Neuron (in vitro differentiated cells): Measurements from ENCODE around the gene TMEM87B.
"Not testable (repeated sequence)": the region's sequence is repeated elsewhere in the genome, so short reads cannot be mapped to it uniquely, and the experiment has no call there.

Source experiments
- H2AFZ ChIP-seq: one replicate; pipeline ENCODE4 v1.6.1; 2013; ENCODE audit warnings: low read depth, mild to moderate bottlenecking, inconsistent platforms, low read length, moderate library complexity
- H3K27me3 ChIP-seq: one replicate; pipeline ENCODE4 v1.6.1; 2013; ENCODE audit warnings: low read length; ENCODE audit not compliant: insufficient read depth
- H3K36me3 ChIP-seq: one replicate; pipeline ENCODE4 v1.6.1; 2013; ENCODE audit warnings: low read length; ENCODE audit not compliant: insufficient read depth
- H3K4me1 ChIP-seq: one replicate; pipeline ENCODE4 v1.6.1; 2013; ENCODE audit warnings: low read length; ENCODE audit not compliant: insufficient read depth
- H3K4me3 ChIP-seq: 2 replicates; pipeline ENCODE4 v1.5.1; 2013; ENCODE audit warnings: mild to moderate bottlenecking, low read length, moderate library complexity
- H3K9me3 ChIP-seq: one replicate; pipeline ENCODE4 v1.6.1; 2013; ENCODE audit warnings: low read length

Gene TMEM87B

GRCh38 chr2:112061840-112062239, 6.8 kb downstream of the TMEM87B start:
- Histone ChIP-seq H2AFZ (no peak overlapping the region), H3K4me3 (no peak overlapping the region), H3K36me3 (peaks cover 17% of the 10 kb centered on the region), H3K9me3 (no peaks in the 10 kb centered on the region), H3K27me3 (no peaks in the 10 kb centered on the region), H3K4me1 (peaks cover 4% of the 10 kb centered on the region)

- Histone ChIP-seq H3K4me3 (no peak overlapping the region), H2AFZ (no peak overlapping the region), H3K4me1 (no peaks in the 10 kb centered on the region), H3K27me3 (no peaks in the 10 kb centered on the region), H3K36me3 (peaks cover 22% of the 10 kb centered on the region), H3K9me3 (no peaks in the 10 kb centered on the region)
These were observed 7.8 kb downstream of the TMEM87B start for GRCh38 chr2:112062894-112063293.

- Histone ChIP-seq H3K9me3 (peaks cover 5% of the 10 kb centered on the region), H2AFZ (no peak overlapping the region), H3K4me1 (no peaks in the 10 kb centered on the region), H3K36me3 (peaks cover 26% of the 10 kb centered on the region), H3K27me3 (no peaks in the 10 kb centered on the region), H3K4me3 (no peak overlapping the region)
These were observed 10.4 kb downstream of the TMEM87B start for GRCh38 chr2:112065486-112065885.

GRCh38 chr2:112065966-112066365, 10.9 kb downstream of the TMEM87B start:
- peaks cover 26% of the 10 kb centered on the region for H3K36me3 ChIP-seq
- H3K4me1 ChIP-seq = no peaks in the 10 kb centered on the region
- H3K4me3 ChIP-seq = no peak overlapping the region
- no peak overlapping the region for H2AFZ ChIP-seq
- peaks cover 5% of the 10 kb centered on the region for H3K9me3 ChIP-seq
- no peaks in the 10 kb centered on the region for H3K27me3 ChIP-seq

GRCh38 chr2:112069794-112070193, 14.7 kb downstream of the TMEM87B start:
- H2AFZ ChIP-seq, H3K27me3 ChIP-seq: not testable (repeated sequence)
- peaks cover 10% of the 10 kb centered on the region for H3K36me3 ChIP-seq

GRCh38 chr2:112073875-112074274, 18.8 kb downstream of the TMEM87B start:
- peaks cover 10% of the 10 kb centered on the region for H3K9me3 ChIP-seq
- H3K27me3 ChIP-seq = no peaks in the 10 kb centered on the region
- no peaks in the 10 kb centered on the region for H3K4me1 ChIP-seq
- no peak overlapping the region for H2AFZ ChIP-seq
- H3K4me3 ChIP-seq = no peak overlapping the region
- H3K36me3 ChIP-seq = peaks cover 13% of the 10 kb centered on the region

More at GRCh38 chr2:112069794-112070193, 14.7 kb downstream of the TMEM87B start:
- H3K9me3 ChIP-seq, H3K4me3 ChIP-seq, H3K4me1 ChIP-seq: not testable (repeated sequence)

- Histone ChIP-seq H3K9me3 (peaks cover 5% of the 10 kb centered on the region), H2AFZ (no peak overlapping the region), H3K4me3 (no peak overlapping the region), H3K27me3 (no peaks in the 10 kb centered on the region), H3K36me3 (peaks cover 11% of the 10 kb centered on the region), H3K4me1 (no peaks in the 10 kb centered on the region)
These were observed 19.4 kb downstream of the TMEM87B start for GRCh38 chr2:112074506-112074905.

GRCh38 chr2:112075490-112076260, 20.6 kb downstream of the TMEM87B start:
- H2AFZ ChIP-seq = no peak overlapping the region

GRCh38 chr2:112077814-112078213, 22.7 kb downstream of the TMEM87B start:
- Histone ChIP-seq H2AFZ (no peak overlapping the region), H3K36me3 (peaks cover 25% of the 10 kb centered on the region), H3K9me3 (peaks cover 4% of the 10 kb centered on the region), H3K27me3 (no peaks in the 10 kb centered on the region), H3K4me3 (no peak overlapping the region), H3K4me1 (no peaks in the 10 kb centered on the region)

More at GRCh38 chr2:112075490-112076260, 20.6 kb downstream of the TMEM87B start:
- peaks cover 12% of the 10 kb centered on the region for H3K36me3 ChIP-seq
- no peak overlapping the region for H3K4me3 ChIP-seq
- H3K9me3 ChIP-seq = peaks cover 4% of the 10 kb centered on the region
- no peaks in the 10 kb centered on the region for H3K4me1 ChIP-seq
- no peaks in the 10 kb centered on the region for H3K27me3 ChIP-seq

GRCh38 chr2:112081262-112081661, 26.2 kb downstream of the TMEM87B start:
- no peaks in the 10 kb centered on the region for H3K27me3 ChIP-seq
- H3K36me3 ChIP-seq = peaks cover 46% of the 10 kb centered on the region
- H3K9me3 ChIP-seq = no peaks in the 10 kb centered on the region
- no peak overlapping the region for H3K4me3 ChIP-seq
- no peaks in the 10 kb centered on the region for H3K4me1 ChIP-seq
- no peak overlapping the region for H2AFZ ChIP-seq

- no peak overlapping the region for H2AFZ ChIP-seq
- no peaks in the 10 kb centered on the region for H3K27me3 ChIP-seq
- H3K4me1 ChIP-seq = no peaks in the 10 kb centered on the region
- peaks cover 58% of the 10 kb centered on the region for H3K36me3 ChIP-seq
- no peak overlapping the region for H3K4me3 ChIP-seq
- H3K9me3 ChIP-seq = no peaks in the 10 kb centered on the region
These were observed 29.8 kb downstream of the TMEM87B start for GRCh38 chr2:112084689-112085374.

- H3K9me3 ChIP-seq = no peaks in the 10 kb centered on the region
- peaks cover 62% of the 10 kb centered on the region for H3K36me3 ChIP-seq
- no peaks in the 10 kb centered on the region for H3K4me1 ChIP-seq
- H3K4me3 ChIP-seq = no peak overlapping the region
- no peaks in the 10 kb centered on the region for H3K27me3 ChIP-seq
- no peak overlapping the region for H2AFZ ChIP-seq
These were observed 30.3 kb downstream of the TMEM87B start for GRCh38 chr2:112085375-112085730.

GRCh38 chr2:112085916-112086669, 31.0 kb downstream of the TMEM87B start:
- Histone ChIP-seq H3K9me3 (no peaks in the 10 kb centered on the region), H3K36me3 (peaks cover 59% of the 10 kb centered on the region), H3K27me3 (no peaks in the 10 kb centered on the region), H3K4me1 (no peaks in the 10 kb centered on the region), H2AFZ (no peak overlapping the region), H3K4me3 (no peak overlapping the region)
